Panc1 (cell line): Measurements from ENCODE around the gene USH1C. TPM values are rescaled to one million over a fixed set of nuclear protein-coding genes. Genes with fewer than 3 reads are reported as not detected.

ENCODE experiments used
- total RNA-seq: library from RNA; stranded (reverse); gene quantifications from one replicate; pipeline ENCODE4 v1.2.1, GENCODE V29; 2021; ENCODE audit not compliant: unreplicated experiment

The USH1C gene
- total RNA-seq, 1 experiment from 2014 or later, result not detected

Other genes with a start within 250 kb of the USH1C start
- gene NCR3LG1, start 192.6 kb downstream of the USH1C start, total RNA-seq, result 8.6 TPM
- 0.67 TPM for gene KCNJ11, start 155.8 kb downstream of the USH1C start, total RNA-seq
- 0.18 TPM for gene ABCC8, start 67.6 kb downstream of the USH1C start, total RNA-seq
- gene OTOG, start 2.8 kb upstream of the USH1C start, total RNA-seq, result not detected
- gene MYOD1, start 175.2 kb upstream of the USH1C start, total RNA-seq, result not detected
- 0.95 TPM for gene KCNC1, start 190.4 kb upstream of the USH1C start, total RNA-seq